ENCODE measurements around the gene GOLGA8O.
"Not testable (repeated sequence)": the region's sequence is repeated elsewhere in the genome, so short reads cannot be mapped to it uniquely, and the experiment has no call there.

Gene GOLGA8O, protein sequence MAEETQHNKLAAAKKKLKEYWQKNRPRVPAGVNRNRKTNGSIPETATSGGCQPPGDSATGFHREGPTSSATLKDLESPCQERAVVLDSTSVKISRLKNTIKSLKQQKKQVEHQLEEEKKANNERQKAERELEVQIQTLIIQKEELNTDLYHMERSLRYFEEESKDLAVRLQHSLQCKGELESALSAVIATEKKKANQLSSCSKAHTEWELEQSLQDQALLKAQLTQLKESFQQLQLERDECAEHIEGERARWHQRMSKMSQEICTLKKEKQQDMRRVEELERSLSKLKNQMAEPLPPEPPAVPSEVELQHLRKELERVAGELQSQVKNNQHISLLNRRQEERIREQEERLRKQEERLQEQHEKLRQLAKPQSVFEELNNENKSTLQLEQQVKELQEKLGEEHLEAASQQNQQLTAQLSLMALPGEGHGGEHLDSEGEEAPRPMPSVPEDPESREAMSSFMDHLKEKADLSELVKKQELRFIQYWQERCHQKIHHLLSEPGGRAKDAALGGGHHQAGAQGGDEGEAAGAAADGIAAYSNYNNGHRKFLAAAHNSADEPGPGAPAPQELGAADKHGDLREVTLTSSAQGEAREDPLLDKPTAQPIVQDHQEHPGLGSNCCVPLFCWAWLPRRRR
- 0 to 2.0 (median 0.70) reads per million in 4 experiments for total RNA-seq

DNA sequence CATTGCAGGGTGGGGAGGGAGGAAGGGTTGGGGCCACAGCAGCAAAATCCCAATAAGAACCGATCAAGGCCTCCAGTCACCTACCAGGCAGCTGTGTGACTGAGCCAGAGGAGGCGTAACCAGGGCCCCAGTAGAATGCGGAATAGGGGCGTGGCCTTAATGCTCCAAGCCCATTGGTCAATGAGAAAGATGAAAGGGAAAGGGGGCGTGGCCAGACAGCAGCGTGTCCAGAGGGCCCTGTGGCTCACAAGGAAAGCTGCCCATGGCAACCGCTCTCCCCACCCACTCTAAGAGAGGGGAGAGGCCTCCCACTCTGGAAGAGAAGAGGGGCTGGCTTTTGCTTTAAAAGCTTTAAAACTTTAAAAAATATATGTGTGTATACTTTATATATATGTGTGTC lies at the start of gene GOLGA8O:
TSS of gene GOLGA8O (minus strand) at position 101 of the 400 bp plus-strand sequence. CDS start at position 3, 98 bp downstream.
- DNase-seq, result not testable (repeated sequence)

DNA sequence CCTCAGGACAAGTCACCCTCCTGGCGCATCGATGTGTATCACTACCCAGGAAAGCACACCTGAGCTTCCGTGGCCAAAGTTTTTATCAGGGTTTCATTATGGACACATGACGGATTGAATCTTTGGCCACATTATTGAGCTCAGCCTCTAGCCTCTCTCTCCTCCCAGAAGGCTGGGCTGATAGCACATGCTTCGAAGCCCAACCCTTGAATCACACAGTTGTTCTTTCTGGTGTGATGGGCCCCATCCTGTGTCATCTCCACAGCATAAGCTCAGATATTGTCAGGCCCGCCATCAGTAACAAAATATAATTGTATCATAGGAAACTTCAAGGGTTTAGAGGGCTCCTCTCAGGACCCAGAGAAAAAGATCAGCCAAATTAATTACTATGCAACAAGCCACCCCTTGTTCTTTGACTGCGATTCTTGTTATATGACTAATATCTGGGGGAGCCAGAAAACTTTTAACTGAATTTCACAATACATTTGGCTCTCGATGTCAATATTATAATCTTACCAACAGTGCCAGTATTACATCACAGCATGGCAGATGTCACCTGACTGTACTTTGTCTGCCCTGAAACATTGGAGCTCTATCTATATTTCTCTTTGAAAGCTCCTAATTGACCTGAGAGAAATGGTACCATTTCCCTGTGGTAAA lies 48.8 kb upstream of the GOLGA8O start:
- DNase-seq, result not testable (repeated sequence)

DNA sequence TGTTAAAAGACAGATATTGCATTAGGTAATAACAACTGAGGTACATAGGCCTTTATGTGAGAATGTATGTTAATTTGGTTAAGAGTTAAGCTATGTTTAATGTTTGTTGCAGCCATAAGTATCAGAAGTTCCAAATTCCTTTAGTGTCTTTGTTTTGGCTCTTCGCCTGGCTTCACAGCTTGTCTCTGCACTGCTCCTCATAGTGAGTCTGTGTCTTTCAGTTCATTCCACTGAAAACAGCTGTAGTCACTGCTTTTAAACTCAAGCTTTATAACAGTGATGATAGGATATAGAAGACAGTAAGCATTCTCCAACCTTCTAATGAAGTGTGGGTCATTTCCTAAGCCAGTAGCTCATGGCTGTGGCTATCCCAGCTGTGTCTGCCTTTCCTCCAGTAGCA lies 47.5 kb upstream of the GOLGA8O start:
- DNase-seq, result not testable (repeated sequence)

DNA sequence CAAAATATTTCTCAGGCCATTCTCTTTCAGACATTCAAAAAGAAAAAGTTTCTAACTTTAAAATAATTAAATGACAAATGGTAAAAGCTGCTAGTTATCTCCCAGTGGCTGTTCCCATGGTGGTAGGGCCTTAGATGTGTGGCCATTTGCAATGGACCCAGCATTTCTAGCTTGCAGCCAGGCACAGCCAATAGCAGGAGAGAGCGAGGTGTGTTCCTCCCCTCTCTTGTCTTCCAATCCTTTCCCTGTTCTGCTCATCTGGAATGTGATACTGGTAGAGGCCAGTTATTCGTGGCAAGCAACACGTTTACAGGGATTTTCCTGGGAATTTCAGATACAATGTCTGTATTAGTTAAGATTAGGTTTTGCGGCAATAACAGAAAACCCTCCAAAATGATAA lies 37.3 kb upstream of the GOLGA8O start:
- DNase-seq, result not testable (repeated sequence)

DNA sequence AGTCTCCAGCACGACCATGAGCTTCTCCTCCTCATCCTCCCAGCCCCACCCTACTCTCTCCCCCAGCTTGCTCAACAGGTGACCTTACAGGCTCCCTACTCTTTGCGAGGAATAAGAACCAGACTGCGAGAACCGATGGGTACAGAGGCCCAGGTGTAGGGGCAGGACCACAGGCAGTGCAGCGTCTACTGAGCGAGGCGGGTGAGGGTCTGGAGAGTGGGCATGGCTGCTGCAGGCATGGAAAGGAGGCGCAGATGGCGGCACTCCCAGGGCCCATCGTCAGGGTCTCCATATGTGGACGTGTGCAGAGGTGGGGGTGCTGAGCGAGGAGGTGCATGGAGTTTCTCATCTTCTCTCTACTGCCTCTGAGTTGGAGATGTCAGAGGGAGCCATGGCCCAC lies 31.0 kb upstream of the GOLGA8O start:
- DNase-seq, result not testable (repeated sequence)

DNA sequence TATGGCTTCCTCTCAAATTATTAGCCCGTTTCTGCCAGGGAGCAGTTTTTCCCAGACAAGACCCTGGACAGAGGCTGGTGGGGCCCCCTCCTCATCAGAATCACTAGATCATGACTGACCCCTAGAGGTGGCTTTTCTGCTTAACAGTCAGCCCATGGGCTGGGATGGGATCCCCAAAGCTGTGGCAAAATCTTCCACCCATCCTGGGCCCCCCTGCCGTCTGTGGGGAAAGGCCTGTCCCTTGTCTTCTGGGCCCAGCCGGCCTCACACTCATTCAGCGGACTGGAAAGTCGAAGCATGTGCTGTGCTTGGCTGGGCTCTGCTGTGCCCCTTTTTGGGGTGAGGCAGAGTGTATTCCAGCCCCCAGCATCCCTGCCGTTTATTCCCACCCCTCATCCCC lies 27.9 kb upstream of the GOLGA8O start:
- not testable (repeated sequence) for DNase-seq

DNA sequence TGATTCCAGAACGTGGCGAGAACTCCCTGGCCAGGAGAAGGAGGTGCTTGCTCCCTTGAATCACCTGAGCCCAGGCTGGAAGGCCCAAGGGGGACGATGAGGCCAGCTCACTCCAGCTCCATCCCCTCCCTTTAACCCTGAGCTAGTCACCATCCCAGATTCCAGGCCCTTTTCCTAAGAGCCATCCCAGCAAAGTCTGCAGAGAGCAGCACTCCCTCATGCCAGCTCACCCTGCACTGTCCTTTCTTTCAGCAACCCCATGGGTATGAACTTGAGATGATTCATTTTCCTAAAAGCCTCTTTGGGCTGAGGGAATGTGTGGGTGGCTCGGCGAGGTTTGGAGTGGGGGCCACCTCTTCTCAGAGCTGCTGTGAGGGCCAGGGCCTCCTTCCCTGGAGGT lies 26.2 kb upstream of the GOLGA8O start:
- not testable (repeated sequence) for DNase-seq

DNA sequence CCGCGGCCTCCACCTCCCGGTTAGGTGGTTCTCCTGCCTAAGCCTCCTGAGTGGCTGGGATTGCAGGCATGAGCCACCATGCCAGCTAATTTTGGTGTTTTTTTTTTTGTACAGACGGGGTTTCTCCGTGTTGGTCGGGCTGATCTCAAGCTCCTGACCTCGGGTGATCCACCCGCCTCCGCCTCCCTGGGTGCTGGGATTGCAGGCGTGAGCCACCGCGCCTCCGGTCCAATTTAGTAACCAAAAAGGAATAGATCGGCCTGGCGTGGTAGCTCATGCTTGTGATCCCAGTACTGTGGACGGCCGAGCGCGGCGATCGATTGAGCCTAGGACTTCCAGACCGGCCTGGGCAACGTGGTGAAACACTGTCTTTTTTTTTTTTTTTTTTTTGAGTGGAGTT lies 12.6 kb upstream of the GOLGA8O start:
- not testable (repeated sequence) for DNase-seq

DNA sequence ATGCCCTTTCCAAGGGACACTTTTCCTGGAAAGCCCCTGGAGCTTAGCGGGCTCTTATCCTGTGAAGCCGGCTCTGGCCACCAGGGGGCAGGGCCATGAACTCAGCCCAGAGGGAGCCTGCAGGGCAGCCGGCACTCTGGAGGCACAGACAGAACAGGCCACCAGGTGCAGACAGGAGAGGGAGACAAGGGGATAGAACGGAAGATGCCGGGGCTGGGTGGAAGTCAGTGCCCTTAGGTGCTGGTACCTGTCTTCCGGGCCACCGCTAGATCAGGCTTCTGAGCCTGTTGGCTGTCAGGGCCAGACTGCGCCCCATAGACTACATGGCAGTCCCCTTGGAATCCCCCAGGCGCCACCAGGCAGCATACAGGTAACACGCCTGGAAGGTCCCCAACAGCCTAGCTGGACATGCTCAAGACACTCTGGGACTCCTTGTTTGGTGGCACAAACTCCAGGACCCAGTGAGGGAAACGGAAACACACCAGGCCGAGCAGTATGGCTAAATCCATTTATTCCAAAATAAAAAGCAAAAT lies 14.9 kb downstream of the GOLGA8O start:
- not testable (repeated sequence) for DNase-seq

DNA sequence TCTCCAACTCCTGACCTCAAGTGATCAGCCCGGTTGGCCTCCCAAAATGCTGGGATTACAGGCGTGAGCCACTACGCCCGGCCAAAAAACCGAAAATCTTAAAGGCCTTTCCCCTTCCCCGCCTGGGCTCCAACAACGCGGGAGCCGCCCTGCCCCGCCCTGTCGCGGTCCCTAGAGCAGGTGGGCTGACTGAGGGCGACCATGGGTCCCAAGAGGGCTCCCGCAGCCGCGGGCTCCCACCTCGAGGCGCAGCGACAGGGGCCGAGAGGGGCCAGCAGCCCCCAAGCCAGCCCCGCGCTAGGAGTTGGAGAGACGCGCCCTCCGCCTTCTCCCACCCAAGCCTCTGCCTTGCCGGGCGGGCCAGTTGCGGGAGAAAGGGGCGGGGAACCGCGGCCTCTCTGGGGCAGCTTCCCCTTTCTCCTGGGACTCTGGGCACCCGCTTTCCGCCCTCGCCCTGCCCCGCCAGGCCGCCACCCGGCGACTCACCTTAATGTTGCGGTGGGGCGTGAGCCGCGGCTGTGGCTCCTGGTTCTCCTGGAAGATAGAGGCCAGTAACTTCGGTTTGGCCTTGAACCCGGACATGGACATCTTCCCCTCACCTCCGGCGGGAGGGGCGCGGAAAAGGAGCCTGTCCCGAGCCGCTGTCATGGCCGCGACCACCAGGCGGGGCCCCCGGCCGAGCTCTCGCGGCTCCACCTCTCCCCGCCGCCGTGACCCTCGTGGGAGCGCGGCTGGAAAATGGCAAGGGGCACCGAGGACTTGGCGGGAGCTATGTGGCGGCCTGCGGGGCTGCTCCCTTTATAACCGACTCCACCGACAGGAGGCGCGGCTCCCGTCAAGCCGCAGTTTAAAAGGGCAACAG lies 21.1 kb downstream of the GOLGA8O start:
- not testable (repeated sequence) for DNase-seq

DNA sequence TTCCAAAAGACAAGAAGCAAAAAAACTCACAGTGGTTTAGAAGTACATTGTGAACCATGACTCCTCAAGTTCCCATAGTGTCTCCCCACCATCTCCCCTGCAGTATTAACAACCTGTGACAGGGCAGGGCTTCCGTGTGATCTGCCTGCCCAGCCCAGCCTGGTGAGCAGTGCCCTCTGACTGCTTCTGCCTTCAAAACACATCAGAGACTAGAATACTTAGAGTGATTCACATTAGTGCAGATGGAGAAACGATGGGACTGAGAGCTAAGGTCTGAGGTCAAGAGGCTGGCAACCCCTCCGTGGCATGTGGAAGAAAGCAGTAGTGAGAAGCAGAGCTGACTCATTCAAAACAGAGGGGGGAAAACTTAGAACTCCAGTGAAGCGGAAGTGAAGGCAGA lies 27.8 kb downstream of the GOLGA8O start:
- not testable (repeated sequence) for DNase-seq

DNA sequence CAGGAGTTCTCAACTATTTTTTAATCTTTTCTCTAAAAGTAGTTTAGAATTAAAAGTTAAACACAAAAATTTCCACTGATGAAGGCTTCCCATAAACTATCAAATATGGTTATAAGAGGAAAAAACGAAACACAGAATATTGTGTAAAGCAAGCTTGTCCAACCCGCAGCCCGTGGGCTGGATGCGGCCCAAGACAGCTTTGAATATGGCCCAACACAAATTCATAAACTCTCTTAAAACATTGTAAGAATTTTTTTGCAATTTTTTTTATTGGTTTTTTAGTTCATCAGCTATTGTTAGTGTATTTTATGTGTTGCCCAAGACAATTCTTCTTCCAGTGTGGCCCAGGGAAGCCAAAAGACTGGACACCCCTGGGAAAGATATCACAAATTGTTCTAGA lies 28.9 kb downstream of the GOLGA8O start:
- not testable (repeated sequence) for DNase-seq

DNA sequence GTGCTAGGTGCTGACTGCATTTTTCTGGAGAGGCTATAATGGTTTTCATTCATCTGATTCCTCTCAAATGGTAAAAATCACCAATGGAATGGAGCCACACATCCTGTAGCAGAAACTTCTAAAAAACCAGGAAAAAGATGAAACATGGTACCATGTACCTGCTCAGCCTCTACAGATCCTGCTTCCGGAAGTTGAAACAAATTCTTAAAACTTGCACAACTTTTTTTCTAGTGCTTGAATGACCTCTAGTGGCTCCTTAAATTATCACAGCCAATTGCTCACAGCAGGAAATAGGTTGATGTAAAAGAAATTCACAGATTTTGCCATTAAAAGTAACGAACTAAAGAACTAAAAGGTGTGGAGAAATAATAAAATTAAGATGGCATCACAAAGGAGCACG lies 47.5 kb downstream of the GOLGA8O start:
- not testable (repeated sequence) for DNase-seq

DNA sequence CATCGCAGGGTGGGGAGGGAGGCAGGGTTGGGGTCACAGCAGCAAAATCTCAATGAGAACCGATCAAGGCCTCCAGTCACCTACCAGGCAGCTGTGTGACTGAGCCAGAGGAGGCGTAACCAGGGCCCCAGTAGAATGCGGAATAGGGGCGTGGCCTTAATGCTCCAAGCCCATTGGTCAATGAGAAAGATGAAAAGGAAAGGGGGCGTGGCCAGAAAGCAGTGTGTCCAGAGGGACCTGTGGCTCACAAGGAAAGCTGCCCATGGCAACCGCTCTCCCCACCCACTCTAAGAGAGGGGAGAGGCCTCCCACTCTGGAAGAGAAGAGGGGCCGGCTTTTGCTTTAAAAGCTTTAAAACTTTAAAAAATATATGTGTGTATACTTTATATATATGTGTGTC lies 52.2 kb downstream of the GOLGA8O start, which contains the start of gene GOLGA8K:
TSS of gene GOLGA8K (minus strand) at position 101 of the 400 bp plus-strand sequence. CDS start at position 3, 98 bp downstream.
- DNase-seq, result not testable (repeated sequence)

DNA sequence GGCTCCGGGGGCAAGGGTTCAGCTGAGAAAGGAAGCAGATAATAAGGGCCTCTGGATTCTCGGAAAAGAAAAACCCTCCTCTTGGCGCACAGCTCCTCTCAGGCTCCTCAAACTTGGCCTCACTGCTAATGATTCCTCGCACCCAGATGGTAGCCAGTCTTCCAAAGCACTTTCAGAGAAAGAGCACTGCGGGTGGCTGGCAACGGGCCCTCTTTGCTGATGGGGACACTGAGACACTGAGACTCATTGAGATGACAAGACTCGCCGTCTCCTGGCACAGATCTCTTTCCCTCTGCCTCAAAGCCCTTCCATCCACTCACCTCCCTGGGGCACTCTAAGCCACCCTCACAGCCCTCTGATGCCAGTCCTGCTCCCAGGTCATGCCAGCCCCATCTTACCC lies 58.9 kb downstream of the GOLGA8O start:
- not testable (repeated sequence) for DNase-seq
